ENCODE results near the gene ZC3H10. TPM values are rescaled to one million over a fixed set of nuclear protein-coding genes. Genes with fewer than 3 reads are reported as not detected.

ZC3H10 gene
- total RNA-seq, 4 donors from 2014 or later, result 1.3 to 9.8 (median 4.2) TPM

GRCh38 chr12:56158029-56158925 lies 40.2 kb downstream of the ZC3H10 start, which contains the start of gene MYL6:
TSS of gene MYL6 (plus strand) at chr12:56158359. CDS start at chr12:56158402, 43 bp downstream.
- Histone ChIP-seq H3K4me3 (peak within 1 kb of the TSS; percentile 89 to 98), H3K4me1 (peaks cover under 1 to 18% of the 10 kb centered on the region in 2 donors), H3K9me3 (no peaks in the 10 kb centered on the region), H3K27me3 (no peaks in the 10 kb centered on the region), H3K36me3 (no peaks in the 10 kb centered on the region), H3K27ac (peak within 1 kb of the TSS; percentile 99)
- intact Hi-C loops (cut with DNase I; ENCODE audit: low total_unique reads), result no loop called here
- DNase-seq, result peak; percentile 95 to 99
- peak; percentile 99 for TF ChIP-seq POLR2A (IDR thresholded peaks at IDR 0.05)
- peak in 2 of 4 experiments; percentile 27 to 34 for TF ChIP-seq CTCF (IDR thresholded peaks at IDR 0.05)

GRCh38 chr12:56158926-56159461 lies 40.9 kb downstream of the ZC3H10 start:
- Histone ChIP-seq H3K9me3 (no peaks in the 10 kb centered on the region), H3K27me3 (no peaks in the 10 kb centered on the region), H3K4me3 (peak overlapping the region; percentile 89 to 98), H3K4me1 (peaks cover 0 to 16% of the 10 kb centered on the region in 2 donors), H3K27ac (peak overlapping the region; percentile 99), H3K36me3 (no peaks in the 10 kb centered on the region)
- DNase-seq, result peak; percentile 80 to 88
- peak; percentile 59 to 88 for TF ChIP-seq POLR2A (IDR thresholded peaks at IDR 0.05)
- TF ChIP-seq CTCF (IDR thresholded peaks at IDR 0.05), result peak in 1 of 4 experiments; percentile 14
- intact Hi-C loops (cut with DNase I; ENCODE audit: low total_unique reads), result no loop called here

- peak overlapping the region; percentile 89 to 98 for H3K4me3 ChIP-seq
- no peaks in the 10 kb centered on the region for H3K27me3 ChIP-seq
- H3K36me3 ChIP-seq, result no peaks in the 10 kb centered on the region
- DNase-seq, result no peak
- peak overlapping the region; percentile 99 for H3K27ac ChIP-seq
- no peak for TF ChIP-seq CTCF (IDR thresholded peaks at IDR 0.05)
- TF ChIP-seq POLR2A (IDR thresholded peaks at IDR 0.05), result no peak
- H3K9me3 ChIP-seq, result no peaks in the 10 kb centered on the region
- intact Hi-C loops (cut with DNase I; ENCODE audit: low total_unique reads), result loop anchor here (5.0 kb wide), 1 partner anchor 32 kb away; the partner anchor contains the start of gene ESYT1
- peaks cover 0 to 16% of the 10 kb centered on the region in 2 donors for H3K4me1 ChIP-seq
Measured at GRCh38 chr12:56159482-56160192, 41.6 kb downstream of the ZC3H10 start.

GRCh38 chr12:56160193-56160763 lies 42.2 kb downstream of the ZC3H10 start:
- DNase-seq, result no peak
- H3K36me3 ChIP-seq, result no peaks in the 10 kb centered on the region
- TF ChIP-seq CTCF (IDR thresholded peaks at IDR 0.05) (no peak), POLR2A (IDR thresholded peaks at IDR 0.05) (no peak)
- peak overlapping the region; percentile 99 for H3K27ac ChIP-seq
- H3K9me3 ChIP-seq, result no peaks in the 10 kb centered on the region
- intact Hi-C loops (cut with DNase I; ENCODE audit: low total_unique reads), result loop anchor here (5.0 kb wide), 1 partner anchor 33 kb away; the partner anchor contains the start of gene ESYT1
- H3K27me3 ChIP-seq, result no peaks in the 10 kb centered on the region
- H3K4me1 ChIP-seq, result peaks cover 0 to 16% of the 10 kb centered on the region in 2 donors
- H3K4me3 ChIP-seq, result peak overlapping the region; percentile 89 to 98

Data from uterus (tissue), 4 donors.